NOMO-1 treated with DMSO at 0.1 percent for 48 hours (cell line): ENCODE results near the gene JAZF1.
"Not testable (repeated sequence)": the region's sequence is repeated elsewhere in the genome, so short reads cannot be mapped to it uniquely, and the experiment has no call there.

Experiments
- DNase-seq: peaks from one replicate; lab custom pipeline; 2025; ENCODE audit not compliant: unreplicated experiment; lab: John Stamatoyannopoulos, UW

The JAZF1 gene

GRCh38 chr7:27948861-27949260, 231.7 kb downstream of the JAZF1 start:
- DNase-seq = no peak

GRCh38 chr7:27947586-27948278, 232.9 kb downstream of the JAZF1 start:
- DNase-seq = no peak

GRCh38 chr7:27946351-27946750, 234.2 kb downstream of the JAZF1 start:
- no peak for DNase-seq

GRCh38 chr7:27945058-27945795, 235.4 kb downstream of the JAZF1 start:
- DNase-seq = no peak

GRCh38 chr7:27944643-27945042, 236.0 kb downstream of the JAZF1 start:
- DNase-seq = no peak

GRCh38 chr7:27943241-27943640, 237.4 kb downstream of the JAZF1 start:
- no peak for DNase-seq

- no peak for DNase-seq
These were observed 237.9 kb downstream of the JAZF1 start for GRCh38 chr7:27942711-27943110.

GRCh38 chr7:27941522-27941921, 239.1 kb downstream of the JAZF1 start:
- DNase-seq = no peak

GRCh38 chr7:27940341-27940740, 240.3 kb downstream of the JAZF1 start:
- DNase-seq = no peak

GRCh38 chr7:27939893-27940292, 240.7 kb downstream of the JAZF1 start:
- DNase-seq = no peak

- DNase-seq = no peak
These were observed 243.9 kb downstream of the JAZF1 start for GRCh38 chr7:27936768-27937102.

GRCh38 chr7:27936047-27936767, 244.4 kb downstream of the JAZF1 start:
- no peak for DNase-seq

- no peak for DNase-seq
These were observed 246.7 kb downstream of the JAZF1 start for GRCh38 chr7:27933671-27934565.

GRCh38 chr7:27930910-27931476, 249.6 kb downstream of the JAZF1 start:
- DNase-seq = no peak

GRCh38 chr7:27929127-27929526, 251.5 kb downstream of the JAZF1 start:
- DNase-seq = no peak

- no peak for DNase-seq
These were observed 252.6 kb downstream of the JAZF1 start for GRCh38 chr7:27928001-27928400.

- DNase-seq = no peak
These were observed 254.9 kb downstream of the JAZF1 start for GRCh38 chr7:27925573-27926201.

GRCh38 chr7:27923642-27923980, 257.0 kb downstream of the JAZF1 start:
- no peak for DNase-seq

GRCh38 chr7:27922907-27923641, 257.5 kb downstream of the JAZF1 start:
- DNase-seq = no peak

GRCh38 chr7:27922389-27922788, 258.2 kb downstream of the JAZF1 start:
- not testable (repeated sequence) for DNase-seq
